HepG2 (cell line): Measurements from ENCODE around the gene PRKCZ. TPM values are rescaled to one million over a fixed set of nuclear protein-coding genes. Genes with fewer than 3 reads are reported as not detected.

Experiments used
- HDAC2 ChIP-seq: sonication (generic); formaldehyde crosslinking; IDR thresholded peaks from 2 replicates; pipeline ENCODE4 v1.4.0; 2020; ENCODE audit warnings: missing genetic modification reagents
- HNRNPL ChIP-seq: fragments of 200-400 bp; formaldehyde crosslinking; IDR thresholded peaks from 2 replicates; pipeline ENCODE4 v1.6.1; 2017; ENCODE audit warnings: mild to moderate bottlenecking, low read depth, low read length
- MIER2 ChIP-seq: IDR thresholded peaks from 2 replicates; pipeline ENCODE4 v1.6.1; 2016; ENCODE audit warnings: missing biosample characterization, missing genetic modification reagents
- MTF2 ChIP-seq: sonication (generic); formaldehyde crosslinking; IDR thresholded peaks from 2 replicates; pipeline ENCODE4 v1.5.0; 2020; ENCODE audit warnings: missing genetic modification reagents, borderline replicate concordance
- MYC ChIP-seq: sonication (generic); formaldehyde crosslinking; IDR thresholded peaks from 2 replicates; pipeline ENCODE4 v1.9.0; 2021; ENCODE audit warnings: missing genetic modification reagents, borderline replicate concordance
- NFKB2 ChIP-seq: sonication (generic); formaldehyde crosslinking; IDR thresholded peaks from 2 replicates; pipeline ENCODE4 v1.4.0; 2020; ENCODE audit warnings: missing genetic modification reagents, borderline replicate concordance
- PHF5A ChIP-seq: IDR thresholded peaks from one replicate; pipeline ENCODE4 v1.6.1; 2018; ENCODE audit warnings: low read depth, missing genetic modification reagents; ENCODE audit not compliant: unreplicated experiment
- TARDBP ChIP-seq: sonication (generic); formaldehyde crosslinking; IDR thresholded peaks from 2 replicates; pipeline ENCODE4 v1.8.0; 2022; ENCODE audit warnings: mild to moderate bottlenecking, missing genetic modification reagents
- YEATS2 ChIP-seq: sonication (generic); formaldehyde crosslinking; IDR thresholded peaks from 2 replicates; pipeline ENCODE4 v1.4.0; 2020; ENCODE audit warnings: missing genetic modification reagents, borderline replicate concordance
- ZFP37 ChIP-seq: sonication (generic); formaldehyde crosslinking; IDR thresholded peaks from 2 replicates; pipeline ENCODE4 v1.4.0; 2020; ENCODE audit warnings: missing genetic modification reagents, borderline replicate concordance
- ZNF121 ChIP-seq: sonication (generic); formaldehyde crosslinking; IDR thresholded peaks from 2 replicates; pipeline ENCODE4 v1.5.0; 2020; ENCODE audit warnings: mild to moderate bottlenecking, missing genetic modification reagents
- ZNF235 ChIP-seq: sonication (generic); formaldehyde crosslinking; IDR thresholded peaks from 2 replicates; pipeline ENCODE4 v1.8.1; 2023; ENCODE audit warnings: mild to moderate bottlenecking, missing genetic modification reagents, borderline replicate concordance
- ZNF674 ChIP-seq: sonication (generic); formaldehyde crosslinking; IDR thresholded peaks from 2 replicates; pipeline ENCODE4 v1.5.0; 2020; ENCODE audit warnings: low read depth, mild to moderate bottlenecking, missing genetic modification reagents
- ZNF777 ChIP-seq: sonication (generic); formaldehyde crosslinking; IDR thresholded peaks from 2 replicates; pipeline ENCODE4 v1.4.0; 2020; ENCODE audit warnings: missing genetic modification reagents
- polyA plus RNA-seq, 8 experiments: library from polyadenylated mRNA; depleted of rRNA in 3 of 8; stranded (reverse) in 7 of 8; unstranded in 1 of 8; fragments of >200 nt; fragmentation: Illumina TruSeq in 4 of 8; extraction: Trizol in 4 of 8; gene quantifications; 2 replicates each; pipeline versions ENCODE4 v1.2.1 to v1.2.3, GENCODE V29; 2011 to 2016; ENCODE audit warnings: low read depth in 4 of 8, missing spikeins in 1 of 8, mixed read lengths in 1 of 8; ENCODE audit not compliant: insufficient read depth in 1 of 8
- total RNA-seq, 5 experiments: library from RNA; depleted of rRNA; stranded (reverse); fragments of >200 nt; fragmentation: Illumina TruSeq; extraction: Trizol; gene quantifications; 2 replicates each; pipeline ENCODE4 v1.2.3, GENCODE V29; 2016; ENCODE audit warnings: low read depth in 1 of 5
- TF ChIP-seq, protein P1 (sequence below): sonication (generic); formaldehyde crosslinking; IDR thresholded peaks from 2 replicates; pipeline ENCODE4 v1.5.0; 2020; ENCODE audit warnings: mild to moderate bottlenecking, missing genetic modification reagents

Gene PRKCZ
- total and polyA plus RNA-seq, 2 of the 13 experiments (the other 11 are each of a cell fraction or from before 2014, with no cell fraction given): 34.7 to 85.2 TPM

DNA sequence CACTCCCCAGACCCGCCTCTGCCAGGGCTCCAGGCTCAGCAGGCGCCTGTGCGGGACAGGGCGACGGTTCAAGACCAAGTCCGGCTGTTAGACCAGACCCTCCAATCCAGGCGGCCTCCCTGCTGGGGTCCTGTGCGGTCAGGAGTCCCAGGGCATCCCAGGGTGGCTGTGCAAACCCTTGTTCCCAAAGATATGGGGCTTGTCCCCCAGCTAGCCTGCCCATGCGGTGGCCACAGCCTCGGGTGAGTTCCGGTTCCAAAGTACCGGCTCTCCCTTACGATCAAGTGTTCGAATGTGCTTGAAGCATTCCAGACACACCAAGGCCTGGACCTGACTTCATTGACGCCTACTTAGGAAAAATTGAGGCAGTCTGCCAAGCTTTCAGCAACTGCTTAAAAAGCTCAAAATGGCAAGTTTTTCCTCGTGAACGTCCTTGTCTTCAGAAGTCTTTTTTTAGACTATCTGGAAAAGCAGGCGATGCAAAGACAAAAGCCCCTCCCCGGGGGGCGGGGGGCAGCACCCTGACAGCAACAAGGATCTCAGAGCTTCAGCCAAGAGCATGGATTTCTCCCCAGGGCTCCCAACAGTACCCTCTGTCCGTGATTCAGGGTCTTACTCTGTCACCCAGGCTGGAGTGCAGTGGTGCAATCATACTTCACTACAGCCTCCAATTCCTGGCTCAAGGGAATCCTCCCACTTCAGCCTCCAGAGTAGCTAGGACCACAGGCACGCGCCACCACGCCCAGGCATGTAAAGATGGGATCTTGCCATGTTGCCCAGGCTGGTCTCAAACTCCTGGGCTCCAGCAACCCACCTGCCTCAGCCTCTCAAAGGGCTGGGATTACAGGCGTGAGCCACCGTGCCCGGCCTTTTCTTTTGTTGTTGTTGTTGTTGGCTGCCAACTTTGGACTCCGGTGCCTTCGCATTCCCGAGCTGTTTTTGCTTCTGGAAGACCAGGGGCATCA lies 142.1 kb downstream of the PRKCZ start (continued):
- no peak for TF ChIP-seq PHF5A
- TF ChIP-seq ZFP37 (CRISPR knock-in tag): no peak
- TF ChIP-seq, protein P1, sequence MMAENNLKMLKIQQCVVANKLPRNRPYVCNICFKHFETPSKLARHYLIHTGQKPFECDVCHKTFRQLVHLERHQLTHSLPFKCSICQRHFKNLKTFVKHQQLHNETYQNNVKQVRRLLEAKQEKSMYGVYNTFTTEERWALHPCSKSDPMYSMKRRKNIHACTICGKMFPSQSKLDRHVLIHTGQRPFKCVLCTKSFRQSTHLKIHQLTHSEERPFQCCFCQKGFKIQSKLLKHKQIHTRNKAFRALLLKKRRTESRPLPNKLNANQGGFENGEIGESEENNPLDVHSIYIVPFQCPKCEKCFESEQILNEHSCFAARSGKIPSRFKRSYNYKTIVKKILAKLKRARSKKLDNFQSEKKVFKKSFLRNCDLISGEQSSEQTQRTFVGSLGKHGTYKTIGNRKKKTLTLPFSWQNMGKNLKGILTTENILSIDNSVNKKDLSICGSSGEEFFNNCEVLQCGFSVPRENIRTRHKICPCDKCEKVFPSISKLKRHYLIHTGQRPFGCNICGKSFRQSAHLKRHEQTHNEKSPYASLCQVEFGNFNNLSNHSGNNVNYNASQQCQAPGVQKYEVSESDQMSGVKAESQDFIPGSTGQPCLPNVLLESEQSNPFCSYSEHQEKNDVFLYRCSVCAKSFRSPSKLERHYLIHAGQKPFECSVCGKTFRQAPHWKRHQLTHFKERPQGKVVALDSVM (CRISPR knock-in tag): peak; percentile 86
- no peak for TF ChIP-seq ZNF674 (CRISPR knock-in tag)
- TF ChIP-seq YEATS2: no peak
- no peak for TF ChIP-seq HDAC2 (CRISPR knock-in tag)
- no peak for TF ChIP-seq ZNF777
- TF ChIP-seq ZNF121 (CRISPR knock-in tag): peak; percentile 49; the same call in 1 of the 2 replicates
- no peak for TF ChIP-seq MTF2 (CRISPR knock-in tag)
- 0 out of 2 replicates have a peak, but pooled peaks have one; percentile 14 for TF ChIP-seq NFKB2
- no peak for TF ChIP-seq MIER2
- no peak for TF ChIP-seq MYC (CRISPR knock-in tag)
- no peak for TF ChIP-seq TARDBP (CRISPR knock-in tag)
- no peak for TF ChIP-seq ZNF235 (CRISPR knock-in tag)
- TF ChIP-seq HNRNPL: no peak
